ENCODE results near the gene HSPA6.
A peak's percentile ranks its signal among the peaks of the same experiment; 100 is the strongest.
"Not testable (repeated sequence)": the region's sequence is repeated elsewhere in the genome, so short reads cannot be mapped to it uniquely, and the experiment has no call there.

Gene HSPA6

GRCh38 chr1:161537068-161537669, 12.8 kb downstream of the HSPA6 start:
- DNase-seq, result not testable (repeated sequence)

- not testable (repeated sequence) for DNase-seq
Observed at GRCh38 chr1:161538925-161539479, 14.7 kb downstream of the HSPA6 start.

GRCh38 chr1:161539731-161540569, 15.6 kb downstream of the HSPA6 start:
- peak; percentile 1 for DNase-seq

- DNase-seq, result not testable (repeated sequence)
Observed at GRCh38 chr1:161540570-161540960, 16.2 kb downstream of the HSPA6 start.

GRCh38 chr1:161542091-161542559, 17.8 kb downstream of the HSPA6 start:
- not testable (repeated sequence) for DNase-seq

GRCh38 chr1:161543125-161543524, 18.8 kb downstream of the HSPA6 start:
- DNase-seq, result not testable (repeated sequence)

GRCh38 chr1:161545005-161545731, 20.8 kb downstream of the HSPA6 start:
- not testable (repeated sequence) for DNase-seq

- not testable (repeated sequence) for DNase-seq
Observed at GRCh38 chr1:161547995-161548741, 23.8 kb downstream of the HSPA6 start.

- not testable (repeated sequence) for DNase-seq
Observed at GRCh38 chr1:161548749-161549406, 24.5 kb downstream of the HSPA6 start.

- no peak for DNase-seq
Observed at GRCh38 chr1:161549652-161550051, 25.3 kb downstream of the HSPA6 start, which contains the start of gene FCGR3A. Gene FCGR3A, minus strand, starts transcription at chr1:161549818. Its CDS starts 82 bp downstream, at chr1:161549736.

- not testable (repeated sequence) for DNase-seq
Observed at GRCh38 chr1:161550942-161551341, 26.6 kb downstream of the HSPA6 start.

- not testable (repeated sequence) for DNase-seq
Observed at GRCh38 chr1:161553631-161554030, 29.3 kb downstream of the HSPA6 start.

- DNase-seq, result not testable (repeated sequence)
Observed at GRCh38 chr1:161554340-161554739, 30.0 kb downstream of the HSPA6 start.

- not testable (repeated sequence) for DNase-seq
Observed at GRCh38 chr1:161554815-161555417, 30.6 kb downstream of the HSPA6 start.

- DNase-seq, result not testable (repeated sequence)
Observed at GRCh38 chr1:161556143-161556542, 31.8 kb downstream of the HSPA6 start.

- DNase-seq, result not testable (repeated sequence)
Observed at GRCh38 chr1:161556990-161557389, 32.6 kb downstream of the HSPA6 start.

- not testable (repeated sequence) for DNase-seq
Observed at GRCh38 chr1:161557506-161558450, 33.4 kb downstream of the HSPA6 start.

- DNase-seq, result not testable (repeated sequence)
Observed at GRCh38 chr1:161560960-161561715, 36.8 kb downstream of the HSPA6 start.

GRCh38 chr1:161562441-161562840, 38.1 kb downstream of the HSPA6 start:
- not testable (repeated sequence) for DNase-seq
